Adrenal gland (tissue), 5 donors: ENCODE results near the gene FNBP1.

Experiments used
- POLR2A ChIP-seq, 2 donors: fragments of 450-650 bp; IDR thresholded peaks; one replicate each; pipeline ENCODE4 v1.6.1; 2017; ENCODE audit warnings: antibody characterized with exemption in 2 of 2, mild to moderate bottlenecking in 2 of 2, moderate library complexity in 1 of 2
- TF ChIP-seq, protein P1 (sequence below), 6 experiments: fragments of 450-650 bp in 4 of 6; fragments of 200-600 bp in 2 of 6; sonication (generic) in 1 of 6; IDR thresholded peaks; 1 replicate in 5 of 6; 2 replicates in 1 of 6; pipeline versions ENCODE4 v1.5.1 to v1.8.0; 2016 to 2021; ENCODE audit warnings: antibody characterized with exemption in 6 of 6, mild to moderate bottlenecking in 2 of 6, moderate library complexity in 1 of 6
- donor health status: DM: no; HTN: no; CAD: no.

DNA sequence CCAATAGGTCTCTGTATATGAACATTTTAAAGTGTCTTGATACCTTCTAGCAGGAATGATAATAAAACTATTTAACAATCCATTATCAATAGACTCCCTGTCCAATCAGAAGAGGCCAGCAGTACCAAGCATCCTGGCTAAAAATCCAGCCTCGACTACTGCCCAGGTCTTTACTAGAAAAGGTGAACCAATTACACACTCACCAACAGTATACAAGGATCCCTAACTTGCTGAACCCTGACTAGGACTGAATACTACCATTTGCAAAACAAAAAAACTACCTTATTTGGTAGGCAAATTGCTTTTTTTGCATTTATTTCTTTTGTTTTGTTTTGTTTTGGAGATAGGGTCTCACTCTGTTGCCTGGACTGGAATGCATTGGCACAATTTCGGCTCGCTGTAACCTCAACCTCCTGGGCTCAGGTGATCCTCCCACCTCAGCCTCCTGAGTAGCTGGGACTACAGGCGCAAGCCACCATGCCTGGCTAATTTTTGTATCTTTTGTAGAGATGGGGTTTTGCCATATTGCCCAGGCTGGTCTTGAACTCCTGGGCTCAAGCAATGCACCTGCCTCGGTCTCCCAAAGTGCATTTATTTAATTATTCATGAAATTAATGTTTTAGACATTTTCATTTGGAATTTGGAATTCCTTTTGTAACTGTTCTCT is 27.5 kb downstream of the FNBP1 start:
- TF ChIP-seq, protein P1, sequence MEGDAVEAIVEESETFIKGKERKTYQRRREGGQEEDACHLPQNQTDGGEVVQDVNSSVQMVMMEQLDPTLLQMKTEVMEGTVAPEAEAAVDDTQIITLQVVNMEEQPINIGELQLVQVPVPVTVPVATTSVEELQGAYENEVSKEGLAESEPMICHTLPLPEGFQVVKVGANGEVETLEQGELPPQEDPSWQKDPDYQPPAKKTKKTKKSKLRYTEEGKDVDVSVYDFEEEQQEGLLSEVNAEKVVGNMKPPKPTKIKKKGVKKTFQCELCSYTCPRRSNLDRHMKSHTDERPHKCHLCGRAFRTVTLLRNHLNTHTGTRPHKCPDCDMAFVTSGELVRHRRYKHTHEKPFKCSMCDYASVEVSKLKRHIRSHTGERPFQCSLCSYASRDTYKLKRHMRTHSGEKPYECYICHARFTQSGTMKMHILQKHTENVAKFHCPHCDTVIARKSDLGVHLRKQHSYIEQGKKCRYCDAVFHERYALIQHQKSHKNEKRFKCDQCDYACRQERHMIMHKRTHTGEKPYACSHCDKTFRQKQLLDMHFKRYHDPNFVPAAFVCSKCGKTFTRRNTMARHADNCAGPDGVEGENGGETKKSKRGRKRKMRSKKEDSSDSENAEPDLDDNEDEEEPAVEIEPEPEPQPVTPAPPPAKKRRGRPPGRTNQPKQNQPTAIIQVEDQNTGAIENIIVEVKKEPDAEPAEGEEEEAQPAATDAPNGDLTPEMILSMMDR (IDR thresholded peaks at IDR 0.05), result no peak
- TF ChIP-seq POLR2A (IDR thresholded peaks at IDR 0.05), result no peak
